GM10266 (cell line): Measurements from ENCODE around the gene SCN3A.

Source experiments
- DNase-seq: peaks from one replicate; pipeline ENCODE4 v3.0.0; 2012; ENCODE audit errors: extremely low spot score
- TF ChIP-seq, protein P1 (sequence below): IDR thresholded peaks from 2 replicates; pipeline ENCODE4 v1.5.1; 2012; ENCODE audit warnings: mild to moderate bottlenecking, low read depth; ENCODE audit not compliant: control insufficient read depth, insufficient read depth; ENCODE audit errors: missing control alignments

SCN3A gene

DNA sequence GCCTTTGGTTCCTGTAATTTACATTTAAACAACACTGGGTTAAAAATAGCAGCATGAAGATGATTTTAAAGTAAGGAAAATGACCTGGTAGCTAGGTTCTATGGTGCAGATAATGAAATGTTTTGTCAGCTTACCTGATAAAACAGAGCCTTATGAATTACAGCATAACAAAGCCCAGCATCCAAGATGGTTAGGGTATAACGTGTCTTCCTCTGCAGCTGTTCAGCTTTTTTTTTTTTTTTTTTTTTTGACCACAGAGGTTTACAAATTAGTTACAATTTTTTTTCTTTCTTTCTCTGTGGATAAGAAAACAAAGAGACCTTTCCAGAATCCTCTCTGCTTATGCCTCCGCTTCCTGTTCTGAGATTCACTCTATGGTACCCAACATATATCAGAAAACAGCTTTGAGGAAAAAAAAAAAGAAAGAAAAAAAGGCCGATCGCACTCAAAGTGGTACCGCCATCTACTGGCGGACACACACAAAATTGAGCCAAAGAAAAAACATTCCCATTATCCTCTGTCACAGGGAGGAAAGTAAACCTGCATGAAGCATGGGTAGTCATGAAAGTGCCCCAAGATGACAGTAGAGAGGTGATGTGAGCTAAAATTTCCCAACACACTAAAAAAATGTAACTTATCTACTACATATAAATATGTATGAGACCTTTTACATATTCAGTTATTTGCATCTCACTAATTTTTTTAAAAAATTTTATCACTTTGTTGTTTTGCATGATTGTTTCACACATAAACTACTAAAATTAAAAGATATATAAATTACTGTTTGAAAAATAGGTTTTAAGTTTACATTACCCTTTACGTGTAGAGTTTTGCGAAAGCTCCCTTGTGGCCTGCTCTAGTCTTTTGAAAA is at the start of gene SCN3A:
Gene SCN3A (minus strand): TSS at position 362 of the 871 bp plus-strand sequence. CDS start 27,656 bp downstream, outside the sequence.
- TF ChIP-seq, protein P1, sequence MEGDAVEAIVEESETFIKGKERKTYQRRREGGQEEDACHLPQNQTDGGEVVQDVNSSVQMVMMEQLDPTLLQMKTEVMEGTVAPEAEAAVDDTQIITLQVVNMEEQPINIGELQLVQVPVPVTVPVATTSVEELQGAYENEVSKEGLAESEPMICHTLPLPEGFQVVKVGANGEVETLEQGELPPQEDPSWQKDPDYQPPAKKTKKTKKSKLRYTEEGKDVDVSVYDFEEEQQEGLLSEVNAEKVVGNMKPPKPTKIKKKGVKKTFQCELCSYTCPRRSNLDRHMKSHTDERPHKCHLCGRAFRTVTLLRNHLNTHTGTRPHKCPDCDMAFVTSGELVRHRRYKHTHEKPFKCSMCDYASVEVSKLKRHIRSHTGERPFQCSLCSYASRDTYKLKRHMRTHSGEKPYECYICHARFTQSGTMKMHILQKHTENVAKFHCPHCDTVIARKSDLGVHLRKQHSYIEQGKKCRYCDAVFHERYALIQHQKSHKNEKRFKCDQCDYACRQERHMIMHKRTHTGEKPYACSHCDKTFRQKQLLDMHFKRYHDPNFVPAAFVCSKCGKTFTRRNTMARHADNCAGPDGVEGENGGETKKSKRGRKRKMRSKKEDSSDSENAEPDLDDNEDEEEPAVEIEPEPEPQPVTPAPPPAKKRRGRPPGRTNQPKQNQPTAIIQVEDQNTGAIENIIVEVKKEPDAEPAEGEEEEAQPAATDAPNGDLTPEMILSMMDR: peak; percentile 69
- peak; percentile 8 for DNase-seq

DNA sequence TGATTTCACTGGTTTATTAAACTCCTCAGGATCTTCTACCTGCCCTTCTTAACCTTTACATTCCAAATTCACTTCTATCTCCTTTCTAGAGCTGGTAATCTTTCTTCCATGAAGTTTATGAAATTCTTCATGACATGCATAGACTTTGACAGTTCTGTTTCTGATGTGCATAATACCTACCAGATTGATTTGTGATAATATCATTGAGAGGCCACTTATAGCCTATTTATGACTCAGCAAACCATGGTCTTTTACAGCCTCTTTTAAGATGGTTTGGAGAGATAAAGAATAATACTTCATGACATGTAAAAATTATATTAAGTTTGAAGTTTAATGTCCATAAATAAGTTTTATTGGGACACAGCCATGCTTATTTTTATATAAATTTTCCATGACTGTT is 49.3 kb upstream of the SCN3A start:
- DNase-seq: no peak
- TF ChIP-seq, protein P1: no peak

DNA sequence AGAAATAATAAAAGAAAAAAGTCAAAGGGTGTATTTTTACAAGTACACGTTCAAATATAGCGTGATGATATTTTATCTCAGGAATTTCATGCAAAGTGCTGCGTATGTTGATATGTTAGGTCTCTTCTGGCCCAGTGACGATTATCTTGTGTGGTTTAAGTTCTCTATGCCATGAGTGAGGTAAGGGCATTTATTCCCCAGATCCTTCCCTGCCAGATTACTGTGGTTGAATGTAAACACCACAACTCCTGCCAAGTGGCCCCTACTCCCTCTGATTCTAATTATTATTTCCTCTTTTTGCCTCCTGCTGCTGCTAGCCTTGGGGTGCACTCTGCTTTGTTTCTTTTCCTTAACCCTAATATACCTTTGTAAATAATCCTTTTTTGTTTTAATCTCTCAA is 47.5 kb upstream of the SCN3A start:
- DNase-seq: no peak
- TF ChIP-seq, protein P1: no peak

DNA sequence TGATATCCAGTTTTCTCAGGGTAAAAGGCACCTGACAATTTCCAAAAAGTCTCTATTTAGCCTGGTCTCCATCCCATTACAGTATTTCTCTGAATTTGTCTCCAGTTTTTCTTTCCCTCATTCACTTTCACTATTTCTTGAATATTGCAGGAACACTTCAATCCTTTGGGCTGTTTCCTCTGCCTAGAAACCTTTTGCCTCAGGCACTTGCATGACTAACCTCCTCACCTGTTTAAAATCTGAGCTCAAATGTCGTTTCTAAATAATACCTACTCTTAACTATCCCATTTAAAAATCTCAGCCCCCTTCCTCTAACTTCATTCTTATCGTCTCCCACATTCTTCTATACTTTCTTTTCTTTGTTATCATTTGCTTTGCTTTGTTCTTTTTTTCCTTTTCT is 44.4 kb upstream of the SCN3A start:
- no peak for DNase-seq
- TF ChIP-seq, protein P1: no peak

DNA sequence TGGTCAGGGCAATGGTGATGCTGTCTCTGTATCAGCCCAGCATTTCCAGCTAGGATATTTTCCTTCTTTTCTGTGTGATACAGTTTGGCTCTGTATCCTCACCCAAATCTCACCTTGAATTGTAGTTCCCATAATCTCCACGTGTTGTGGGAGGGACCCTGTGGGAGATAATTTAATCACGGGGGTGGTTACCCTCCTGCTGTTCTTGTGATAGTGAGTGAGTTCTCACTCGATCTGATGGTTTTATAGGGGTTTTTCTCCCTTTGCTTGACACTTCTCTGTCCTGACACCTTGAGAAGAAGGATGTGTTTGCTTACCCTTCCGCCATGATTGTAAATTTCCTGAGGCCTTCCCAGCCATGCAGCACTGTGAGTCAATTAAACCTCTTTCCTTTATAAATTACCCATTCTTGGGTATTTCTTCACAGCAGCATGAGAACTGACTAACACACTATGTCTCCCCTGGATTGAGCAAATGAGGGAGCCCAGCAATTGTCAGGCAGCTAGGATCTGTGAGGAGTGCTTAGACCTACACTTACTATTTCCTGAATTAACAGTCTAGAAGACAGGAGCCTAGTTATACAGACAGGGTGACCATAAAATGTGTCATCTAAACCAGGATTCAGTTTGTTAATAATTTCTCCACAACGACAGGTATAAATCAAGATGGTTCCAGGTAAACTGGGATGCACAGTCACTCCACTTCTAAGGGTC is 41.4 kb upstream of the SCN3A start:
- TF ChIP-seq, protein P1: no peak
- no peak for DNase-seq

DNA sequence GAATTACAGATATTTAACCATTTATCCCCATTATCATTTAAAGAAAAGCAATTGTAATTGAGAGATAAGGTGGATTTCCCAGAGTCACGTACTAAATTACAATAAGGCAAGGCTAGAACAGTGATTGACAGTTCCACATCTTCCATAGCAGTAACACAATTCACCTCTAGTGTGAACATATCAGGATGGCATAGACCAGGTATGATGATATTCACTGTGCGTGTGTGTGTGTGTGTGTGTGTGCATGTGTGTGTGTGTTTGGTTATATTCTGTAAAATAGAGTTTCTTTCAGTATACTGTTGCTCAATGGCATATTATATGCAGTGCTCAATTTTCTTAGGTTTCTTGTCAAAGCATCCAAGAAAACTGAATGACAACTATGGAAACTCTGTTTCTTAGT is 37.1 kb upstream of the SCN3A start:
- TF ChIP-seq, protein P1: no peak
- no peak for DNase-seq
